ENCODE data around the gene RPS6KB2.

RPS6KB2 gene

DNA sequence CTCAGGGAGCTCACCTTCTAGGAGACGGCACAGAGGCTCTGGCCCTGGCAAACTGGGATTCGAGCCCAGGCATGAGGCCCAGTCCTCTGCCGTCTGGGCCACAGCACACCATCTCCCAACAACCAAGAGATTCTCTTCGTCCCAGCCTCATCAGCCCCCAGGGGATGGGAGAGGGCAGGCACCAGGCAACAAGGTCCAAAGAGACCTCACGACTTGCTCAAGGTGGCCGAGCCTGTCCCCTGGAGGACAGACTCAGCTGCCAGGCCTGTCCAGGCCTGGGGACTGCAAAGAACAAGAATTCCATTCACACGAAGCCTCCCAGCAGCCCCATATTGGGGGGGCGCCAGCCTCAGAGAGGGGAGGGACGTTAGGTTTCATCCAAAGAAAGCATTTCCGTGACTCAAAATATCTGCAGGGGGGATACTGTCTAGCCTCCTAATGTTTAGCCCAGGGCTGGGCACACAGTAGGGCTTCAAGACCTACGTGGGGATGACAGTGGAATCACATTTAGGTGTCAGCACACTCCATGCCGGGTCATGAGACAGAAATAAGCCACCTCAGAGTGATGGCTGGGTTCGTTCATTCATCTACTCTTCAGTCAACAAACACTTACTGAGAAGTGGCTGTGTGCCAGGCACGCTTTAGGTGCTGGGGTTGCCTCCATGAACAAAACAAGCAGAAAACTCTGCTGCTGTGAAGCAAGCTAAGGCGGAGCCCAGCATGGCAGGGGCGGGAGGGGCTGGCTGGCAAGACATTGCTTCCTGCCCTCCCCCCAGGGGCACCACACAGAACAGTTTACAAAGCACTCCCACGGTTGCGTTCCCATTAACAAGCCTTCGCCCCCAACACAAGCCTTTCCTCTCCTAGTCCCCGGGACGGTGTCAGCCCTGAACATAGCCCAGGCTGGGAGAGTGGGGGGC lies 11.6 kb upstream of the RPS6KB2 start:
- Histone ChIP-seq H4K20me1 (ENCODE audit: insufficient read depth, low read length) (no peaks in the 10 kb centered on the region), H3K27ac (ENCODE audit: low read depth, low read length, poor library complexity, severe bottlenecking) (peak overlapping the region; percentile 8), H2AFZ (ENCODE audit: low read length) (no peak overlapping the region), H3K4me1 (ENCODE audit: insufficient read depth, low read length, severe bottlenecking) (peaks cover 61% of the 10 kb centered on the region), H3K9me3 (ENCODE audit: low read length) (no peaks in the 10 kb centered on the region), H3K9ac (ENCODE audit: low read length) (no peak overlapping the region; the same call in 1 of the 2 replicates), H3K27me3 (ENCODE audit: insufficient read depth, low read length) (peaks cover 3% of the 10 kb centered on the region; the same call in 1 of the 2 replicates), H3K4me3 (ENCODE audit: low read depth, low read length, poor library complexity, severe bottlenecking) (no peak overlapping the region), H3F3A (ENCODE audit: insufficient read depth, low read length) (no peaks in the 10 kb centered on the region), H3K79me2 (ENCODE audit: insufficient read depth, low read length) (no peaks in the 10 kb centered on the region), H3K9me2 (ENCODE audit: low read depth, low read length) (no peaks in the 10 kb centered on the region), H3K4me2 (ENCODE audit: low read length) (no peak overlapping the region; the same call in 1 of the 2 replicates), H3K36me3 (ENCODE audit: insufficient read depth, low read length) (no peaks in the 10 kb centered on the region)
- no peak for TF ChIP-seq EZH2 (IDR thresholded peaks at IDR 0.05; ENCODE audit: borderline replicate concordance, low read length)
- TF ChIP-seq, protein P1, sequence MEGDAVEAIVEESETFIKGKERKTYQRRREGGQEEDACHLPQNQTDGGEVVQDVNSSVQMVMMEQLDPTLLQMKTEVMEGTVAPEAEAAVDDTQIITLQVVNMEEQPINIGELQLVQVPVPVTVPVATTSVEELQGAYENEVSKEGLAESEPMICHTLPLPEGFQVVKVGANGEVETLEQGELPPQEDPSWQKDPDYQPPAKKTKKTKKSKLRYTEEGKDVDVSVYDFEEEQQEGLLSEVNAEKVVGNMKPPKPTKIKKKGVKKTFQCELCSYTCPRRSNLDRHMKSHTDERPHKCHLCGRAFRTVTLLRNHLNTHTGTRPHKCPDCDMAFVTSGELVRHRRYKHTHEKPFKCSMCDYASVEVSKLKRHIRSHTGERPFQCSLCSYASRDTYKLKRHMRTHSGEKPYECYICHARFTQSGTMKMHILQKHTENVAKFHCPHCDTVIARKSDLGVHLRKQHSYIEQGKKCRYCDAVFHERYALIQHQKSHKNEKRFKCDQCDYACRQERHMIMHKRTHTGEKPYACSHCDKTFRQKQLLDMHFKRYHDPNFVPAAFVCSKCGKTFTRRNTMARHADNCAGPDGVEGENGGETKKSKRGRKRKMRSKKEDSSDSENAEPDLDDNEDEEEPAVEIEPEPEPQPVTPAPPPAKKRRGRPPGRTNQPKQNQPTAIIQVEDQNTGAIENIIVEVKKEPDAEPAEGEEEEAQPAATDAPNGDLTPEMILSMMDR (IDR thresholded peaks at IDR 0.05; ENCODE audit: low read length) = no peak

DNA sequence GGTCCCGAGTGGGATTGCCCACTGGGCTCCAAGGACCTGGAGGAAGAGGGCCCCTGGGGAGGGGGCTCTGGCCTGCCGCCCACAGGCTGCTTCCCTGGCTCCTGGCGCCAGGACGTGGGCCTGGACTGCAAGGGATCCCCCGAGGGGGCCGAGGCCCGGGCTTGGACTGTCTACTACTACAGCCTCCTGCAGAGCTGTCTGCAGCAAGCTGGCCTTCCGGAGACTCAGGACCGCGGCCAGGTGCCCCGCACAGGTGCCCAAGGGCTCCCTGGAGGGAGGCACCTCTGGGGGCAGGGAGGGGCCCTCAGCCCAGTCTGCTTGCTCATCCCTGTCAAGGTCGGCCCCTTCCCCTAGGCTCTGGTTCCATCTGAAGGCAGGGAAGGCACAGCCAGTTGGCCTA lies 10.9 kb upstream of the RPS6KB2 start:
- H3K27me3 ChIP-seq (ENCODE audit: insufficient read depth, low read length) = peaks cover 3% of the 10 kb centered on the region; the same call in 1 of the 2 replicates
- H3K9me3 ChIP-seq (ENCODE audit: low read length) = no peaks in the 10 kb centered on the region
- H2AFZ ChIP-seq (ENCODE audit: low read length) = no peak overlapping the region
- H3K4me1 ChIP-seq (ENCODE audit: insufficient read depth, low read length, severe bottlenecking) = peaks cover 53% of the 10 kb centered on the region
- no peaks in the 10 kb centered on the region for H3K9me2 ChIP-seq (ENCODE audit: low read depth, low read length)
- no peak for TF ChIP-seq EZH2 (IDR thresholded peaks at IDR 0.05; ENCODE audit: borderline replicate concordance, low read length)
- TF ChIP-seq, protein P1 (IDR thresholded peaks at IDR 0.05; ENCODE audit: low read length) = no peak
- no peaks in the 10 kb centered on the region for H3F3A ChIP-seq (ENCODE audit: insufficient read depth, low read length)
- H3K27ac ChIP-seq (ENCODE audit: low read depth, low read length, poor library complexity, severe bottlenecking) = peak overlapping the region; percentile 8
- no peak overlapping the region for H3K4me2 ChIP-seq (ENCODE audit: low read length)
- no peak overlapping the region; the same call in 1 of the 2 replicates for H3K9ac ChIP-seq (ENCODE audit: low read length)
- no peaks in the 10 kb centered on the region for H4K20me1 ChIP-seq (ENCODE audit: insufficient read depth, low read length)
- H3K36me3 ChIP-seq (ENCODE audit: insufficient read depth, low read length) = no peaks in the 10 kb centered on the region
- no peak overlapping the region for H3K4me3 ChIP-seq (ENCODE audit: low read depth, low read length, poor library complexity, severe bottlenecking)
- no peaks in the 10 kb centered on the region for H3K79me2 ChIP-seq (ENCODE audit: insufficient read depth, low read length)

DNA sequence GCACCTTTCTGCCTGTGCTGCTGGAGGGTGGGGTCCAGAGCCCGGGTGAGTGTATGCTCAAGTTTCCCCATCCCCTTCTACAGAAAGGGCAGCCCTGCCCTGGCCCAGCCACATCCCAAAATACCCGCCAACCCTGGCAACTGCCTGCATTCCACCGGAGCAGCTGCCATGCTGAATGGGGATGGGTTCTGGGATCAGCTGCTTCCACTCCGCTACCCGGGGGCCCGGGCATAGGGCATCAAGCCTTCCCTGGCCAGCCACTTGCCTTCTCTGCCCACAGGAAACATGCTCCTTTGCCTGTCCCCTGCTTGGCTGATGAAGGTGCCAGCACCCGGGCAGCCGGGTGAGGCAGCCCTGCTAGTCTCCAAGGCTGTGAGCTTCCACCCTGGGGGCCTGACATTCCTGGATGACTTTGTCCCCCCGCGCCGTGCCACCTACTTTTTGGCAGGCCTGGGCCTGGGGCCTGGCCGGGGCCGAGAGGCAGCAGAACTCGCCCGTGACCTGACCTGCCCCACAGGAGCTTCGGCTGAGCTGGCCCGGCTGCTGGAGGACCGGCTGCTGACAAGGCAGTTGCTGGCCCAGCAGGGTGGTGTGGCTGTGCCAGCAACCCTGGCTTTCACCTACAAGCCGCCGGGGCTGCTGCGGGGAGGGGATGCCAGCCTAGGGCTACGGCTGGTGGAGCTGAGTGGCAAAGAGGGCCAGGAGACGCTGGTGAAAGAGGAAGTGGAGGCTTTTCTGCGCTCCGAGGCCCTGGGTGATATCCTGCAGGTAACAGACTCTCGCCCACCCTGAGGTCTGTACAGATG lies 9.6 kb upstream of the RPS6KB2 start:
- no peaks in the 10 kb centered on the region for H3K79me2 ChIP-seq (ENCODE audit: insufficient read depth, low read length)
- H2AFZ ChIP-seq (ENCODE audit: low read length) = no peak overlapping the region
- TF ChIP-seq, protein P1 (IDR thresholded peaks at IDR 0.05; ENCODE audit: low read length) = no peak
- no peak for TF ChIP-seq EZH2 (IDR thresholded peaks at IDR 0.05; ENCODE audit: borderline replicate concordance, low read length)
- peak overlapping the region; percentile 46; the same call in 1 of the 2 replicates for H3K4me2 ChIP-seq (ENCODE audit: low read length)
- no peaks in the 10 kb centered on the region for H4K20me1 ChIP-seq (ENCODE audit: insufficient read depth, low read length)
- no peaks in the 10 kb centered on the region for H3K36me3 ChIP-seq (ENCODE audit: insufficient read depth, low read length)
- H3F3A ChIP-seq (ENCODE audit: insufficient read depth, low read length) = no peaks in the 10 kb centered on the region
- peaks cover 52% of the 10 kb centered on the region for H3K4me1 ChIP-seq (ENCODE audit: insufficient read depth, low read length, severe bottlenecking)
- no peak overlapping the region for H3K9ac ChIP-seq (ENCODE audit: low read length)
- H3K27ac ChIP-seq (ENCODE audit: low read depth, low read length, poor library complexity, severe bottlenecking) = peak overlapping the region; percentile 26
- peak overlapping the region; percentile 10 for H3K4me3 ChIP-seq (ENCODE audit: low read depth, low read length, poor library complexity, severe bottlenecking)
- H3K27me3 ChIP-seq (ENCODE audit: insufficient read depth, low read length) = peaks cover 3% of the 10 kb centered on the region; the same call in 1 of the 2 replicates
- no peaks in the 10 kb centered on the region for H3K9me2 ChIP-seq (ENCODE audit: low read depth, low read length)
- H3K9me3 ChIP-seq (ENCODE audit: low read length) = no peaks in the 10 kb centered on the region

All from OCI-LY1 (cell line).